Measurements from ENCODE around the gene POLL.
A peak's percentile ranks its signal among the peaks of the same experiment; 100 is the strongest.

The POLL gene

DNA sequence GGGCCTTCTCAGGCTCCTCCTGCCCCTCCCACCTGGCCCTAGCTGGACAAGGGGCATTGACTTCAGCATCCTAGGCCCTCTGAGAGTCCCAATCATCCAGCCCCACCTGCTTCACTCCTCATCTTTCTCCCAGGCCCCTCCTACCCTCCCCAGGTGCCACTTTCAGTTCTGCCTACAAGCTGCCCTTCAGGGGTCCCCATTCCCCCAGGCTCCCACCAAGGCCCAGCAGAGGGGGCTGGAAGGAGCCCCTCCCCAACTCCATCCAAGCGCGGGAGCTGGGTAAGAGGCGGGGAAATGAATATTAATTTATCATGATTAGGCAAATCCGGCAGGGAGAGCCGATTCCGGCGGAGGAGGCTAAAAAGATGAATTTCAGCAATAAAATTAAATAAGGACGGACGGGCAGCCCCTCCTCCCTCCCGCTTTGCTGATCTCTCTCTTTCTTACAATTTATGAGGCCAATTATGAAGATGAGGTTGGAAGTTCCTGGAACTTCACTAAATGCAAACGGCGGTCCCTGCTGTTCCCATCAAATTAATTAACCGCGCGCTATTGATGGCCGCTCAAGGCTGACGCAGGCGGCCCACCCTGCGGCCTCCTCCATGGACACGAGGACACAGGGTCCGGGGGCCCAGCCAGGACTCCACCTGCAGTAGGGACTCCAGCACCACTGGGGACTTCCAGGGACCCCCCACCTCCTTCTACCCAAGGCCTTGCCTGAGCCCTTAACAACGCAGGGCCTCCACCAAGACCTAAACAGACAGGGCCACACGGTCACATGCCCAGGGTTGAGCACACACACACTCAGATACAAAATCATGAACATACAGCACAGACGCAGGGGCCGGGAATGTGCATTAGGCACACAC is 13.9 kb downstream of the POLL start:
- no peak for DNase-seq

DNA sequence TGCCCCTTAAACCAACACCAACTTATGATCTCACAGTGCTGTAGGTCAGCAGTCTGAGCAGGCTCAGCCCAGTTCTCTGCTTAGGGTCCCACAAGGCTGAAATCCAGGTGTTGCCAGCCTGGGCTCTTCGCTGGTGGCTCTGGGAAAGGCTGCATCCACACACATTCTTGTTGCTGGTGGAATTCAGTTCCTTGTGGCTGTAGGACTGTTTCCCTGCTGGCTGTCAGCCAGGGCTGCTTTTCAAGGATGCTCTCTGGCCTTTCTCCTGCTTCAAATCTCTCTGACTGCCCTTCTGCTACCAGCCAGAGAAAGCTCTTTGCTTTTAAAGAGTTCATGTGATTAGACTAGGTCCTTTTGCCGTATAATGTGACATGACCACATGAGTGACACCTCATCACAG is 15.3 kb downstream of the POLL start:
- DNase-seq = no peak

DNA sequence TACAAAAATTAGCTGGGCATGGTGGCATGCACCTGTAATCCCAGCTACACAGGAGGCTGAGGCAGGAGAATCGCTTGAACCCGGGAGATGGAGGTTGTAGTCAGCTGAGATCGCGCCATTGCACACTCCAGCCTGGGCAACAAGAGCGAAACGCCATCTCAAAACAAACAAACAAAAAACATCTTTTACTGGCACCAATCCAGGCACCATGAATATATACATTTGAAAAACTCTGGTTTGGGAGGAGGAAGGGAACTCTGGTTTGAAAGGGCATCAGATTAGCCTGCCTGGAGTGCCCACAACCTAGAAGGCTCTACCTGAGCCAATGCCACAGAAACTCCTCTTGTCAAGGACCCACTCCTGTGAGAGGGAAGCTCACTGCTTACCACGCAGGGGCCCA is 15.9 kb downstream of the POLL start:
- DNase-seq = no peak

DNA sequence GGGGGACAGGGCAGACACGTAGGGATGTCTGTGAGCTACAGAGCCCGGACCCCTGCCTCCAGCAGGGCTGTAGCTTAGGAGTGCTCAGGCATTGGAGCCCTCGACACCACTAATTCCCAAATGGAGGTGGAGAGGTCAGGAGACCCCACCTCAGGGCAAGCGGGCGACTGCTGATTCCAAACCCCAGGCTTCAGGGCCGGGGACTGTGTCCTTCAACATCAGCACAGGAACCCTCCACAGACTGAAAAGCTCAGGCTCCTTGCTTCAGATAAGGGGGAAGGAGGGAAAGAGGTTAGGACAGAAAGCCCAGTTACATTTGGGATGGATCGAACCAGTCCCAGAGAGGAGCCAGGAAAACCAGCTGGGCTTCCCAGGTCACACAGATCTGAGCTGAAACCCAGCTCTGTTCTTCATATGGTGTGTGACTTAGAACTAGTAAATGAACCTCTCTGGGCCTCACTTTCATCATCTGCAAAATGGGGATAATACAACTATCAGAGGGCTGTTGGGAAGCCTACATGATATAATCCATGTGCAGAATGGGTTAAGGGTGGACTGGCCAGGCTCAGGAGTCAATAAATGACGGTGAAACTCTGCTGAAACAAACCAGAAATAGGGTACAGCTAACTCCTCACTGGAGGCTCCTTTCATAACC is 16.7 kb downstream of the POLL start:
- no peak for DNase-seq

DNA sequence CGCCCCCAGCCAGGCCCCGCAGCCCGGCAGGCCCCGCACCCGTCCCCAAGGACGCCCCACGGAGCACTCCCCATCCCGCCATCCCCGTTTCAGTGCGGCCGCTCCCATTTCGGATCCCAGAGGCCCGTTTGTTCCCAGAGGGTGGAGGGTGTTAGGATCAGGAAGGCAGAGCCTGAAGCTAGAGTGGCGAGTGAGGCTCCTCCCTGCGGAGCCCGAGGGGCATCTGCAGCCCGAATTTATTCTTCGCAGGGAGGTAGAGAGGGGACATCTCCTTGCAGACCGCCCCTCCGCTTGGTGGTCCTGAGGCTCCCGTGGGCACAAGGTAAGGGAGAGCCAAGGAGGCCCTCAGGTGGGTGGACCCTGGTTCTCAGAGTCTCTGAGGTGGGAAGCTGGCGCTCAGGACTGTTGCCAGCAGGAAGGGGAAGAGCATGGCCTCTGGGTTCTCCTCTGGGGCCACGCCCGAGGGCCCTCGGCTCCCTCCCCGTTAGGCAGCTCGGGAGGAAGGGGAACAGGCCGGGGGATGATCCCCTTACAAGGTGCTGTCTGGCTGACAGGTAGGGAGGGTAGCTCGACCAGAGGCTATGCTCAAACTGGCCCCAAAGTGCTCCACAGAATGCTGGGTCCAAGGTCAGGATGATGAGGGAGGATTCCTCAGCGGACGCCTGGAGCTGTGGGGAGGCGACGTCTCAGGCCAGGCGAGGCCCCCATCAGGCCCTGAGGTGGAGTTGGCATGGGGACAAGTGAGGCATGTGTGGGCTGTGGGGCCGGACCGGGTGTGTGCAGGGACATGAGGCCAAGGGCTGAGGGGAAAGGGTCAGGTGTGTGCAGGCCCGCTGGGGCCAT is 17.4 kb downstream of the POLL start:
- no peak for DNase-seq

DNA sequence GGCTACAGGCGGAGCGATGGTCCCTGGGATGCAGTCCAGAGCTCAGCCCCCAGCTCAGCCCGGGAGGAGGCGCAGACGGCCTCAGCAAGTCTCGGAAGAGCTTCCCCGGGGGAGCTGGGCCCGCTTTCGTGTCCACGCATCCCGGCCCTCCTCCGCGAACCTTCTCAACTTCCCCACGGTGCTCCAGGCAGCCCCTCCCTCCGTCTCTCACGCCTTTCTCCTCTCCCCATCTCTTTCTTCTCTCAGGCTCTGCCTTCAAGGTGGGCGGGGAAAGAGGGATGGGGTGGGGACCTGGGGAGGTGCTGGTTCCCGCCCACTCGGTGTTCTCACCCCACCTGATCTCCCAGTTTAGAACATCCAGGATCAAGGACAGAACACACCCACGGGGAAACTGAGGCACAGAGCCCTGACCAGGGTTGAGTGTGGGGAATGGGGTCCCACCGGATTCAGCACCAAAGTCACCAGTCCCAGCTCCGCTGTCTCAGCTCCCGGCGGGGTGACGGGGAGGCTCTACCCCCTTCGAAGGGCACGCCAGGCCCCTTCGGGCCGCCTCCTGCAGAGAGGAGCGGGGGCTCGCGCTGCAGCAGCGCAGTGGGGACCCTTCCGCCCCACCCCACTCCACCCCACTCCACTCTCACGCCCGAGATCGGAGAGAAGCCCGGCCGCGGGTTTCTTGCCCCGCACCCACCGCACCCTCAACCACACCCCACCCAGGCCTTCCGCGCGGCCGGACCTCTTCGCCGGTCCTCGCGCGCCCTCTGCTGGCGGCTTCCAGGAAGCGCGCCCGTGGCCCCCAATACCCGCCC is 18.2 kb downstream of the POLL start:
- DNase-seq = peak; percentile 11

DNA sequence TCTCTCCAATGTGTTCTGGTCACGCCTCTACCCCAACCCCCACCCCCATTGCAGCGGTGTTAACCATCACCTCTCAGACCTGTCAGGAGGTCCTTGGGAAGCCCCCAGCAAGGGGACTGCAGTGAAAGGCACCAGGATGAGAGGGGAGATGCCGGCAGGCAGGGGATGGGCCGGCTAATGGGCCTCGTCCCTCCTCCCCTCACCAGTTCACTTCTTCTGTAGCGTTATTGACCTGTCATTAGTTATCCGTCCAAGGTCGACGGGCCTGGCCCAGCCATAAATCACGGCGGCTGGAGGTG is 18.8 kb downstream of the POLL start:
- DNase-seq = no peak

DNA sequence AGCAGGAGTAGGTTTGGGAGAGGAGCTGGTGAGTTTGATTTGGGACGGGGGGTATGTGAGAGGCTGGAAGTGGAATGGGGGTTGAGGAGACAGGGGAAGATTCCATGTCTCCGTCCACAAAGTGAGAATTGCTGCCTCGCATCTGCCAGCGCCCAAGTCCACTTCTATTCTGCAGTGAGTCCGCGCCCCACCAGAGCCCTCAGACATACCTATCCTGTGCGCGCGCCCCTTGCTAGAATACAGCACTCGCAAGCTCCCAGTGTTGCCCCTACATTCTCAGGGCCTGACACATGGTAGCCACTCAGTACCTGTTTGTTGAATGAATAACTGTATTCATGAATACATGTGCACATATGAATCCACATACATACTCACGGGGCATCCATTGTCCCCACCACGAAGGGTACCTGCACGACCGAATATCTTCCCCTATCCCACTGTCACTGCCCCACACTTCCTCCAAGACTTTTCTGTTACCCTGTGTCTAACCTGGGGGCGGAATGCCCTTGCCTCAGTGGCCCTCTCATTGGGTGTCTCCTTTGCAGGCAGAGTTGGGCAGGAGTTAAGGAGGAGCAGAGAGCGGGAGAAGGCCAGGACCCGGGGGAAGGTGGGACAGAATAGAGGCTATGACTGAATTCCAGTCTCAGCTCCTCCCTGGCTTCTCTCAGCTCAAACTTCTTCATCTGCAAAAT is 19.9 kb downstream of the POLL start:
- DNase-seq = no peak

DNA sequence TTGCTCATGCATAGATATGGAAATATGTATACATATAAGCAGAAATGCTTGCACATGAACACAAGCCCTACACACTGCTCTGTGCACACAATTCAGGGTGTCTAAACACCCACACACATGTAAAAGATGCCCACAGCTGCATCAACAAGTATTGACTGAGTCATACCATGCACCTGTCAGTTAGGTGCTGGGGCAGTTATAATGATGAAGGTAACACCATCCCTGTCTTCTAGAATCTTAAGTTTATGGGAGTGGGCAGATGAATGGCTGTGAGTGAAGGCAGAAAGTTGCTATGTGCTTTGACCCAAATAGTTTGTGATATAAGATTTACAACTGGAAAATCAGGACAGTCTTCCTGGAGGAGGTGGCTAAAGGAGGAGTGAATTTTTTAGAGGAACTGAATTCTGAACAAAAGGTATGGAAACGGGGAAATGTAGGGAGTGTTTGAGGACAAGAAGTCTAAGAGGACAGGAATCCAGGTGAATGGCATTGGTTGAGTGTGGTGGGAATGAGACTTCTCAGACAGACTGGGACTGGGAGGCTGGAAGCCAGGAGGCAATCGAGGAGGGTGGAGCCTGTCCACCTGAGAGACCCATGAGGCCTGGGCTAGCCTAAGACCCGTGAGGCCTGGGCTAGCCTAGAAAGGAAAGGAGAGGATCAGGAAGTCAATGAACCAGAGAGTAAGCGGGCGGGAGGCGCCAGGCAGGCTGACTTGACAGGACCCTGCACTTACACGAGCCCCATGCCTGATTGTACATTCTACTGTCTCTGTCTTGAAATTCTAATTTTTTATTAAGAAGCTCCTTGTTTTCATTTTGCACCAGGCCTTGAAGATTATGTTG is 20.7 kb downstream of the POLL start:
- DNase-seq = no peak

DNA sequence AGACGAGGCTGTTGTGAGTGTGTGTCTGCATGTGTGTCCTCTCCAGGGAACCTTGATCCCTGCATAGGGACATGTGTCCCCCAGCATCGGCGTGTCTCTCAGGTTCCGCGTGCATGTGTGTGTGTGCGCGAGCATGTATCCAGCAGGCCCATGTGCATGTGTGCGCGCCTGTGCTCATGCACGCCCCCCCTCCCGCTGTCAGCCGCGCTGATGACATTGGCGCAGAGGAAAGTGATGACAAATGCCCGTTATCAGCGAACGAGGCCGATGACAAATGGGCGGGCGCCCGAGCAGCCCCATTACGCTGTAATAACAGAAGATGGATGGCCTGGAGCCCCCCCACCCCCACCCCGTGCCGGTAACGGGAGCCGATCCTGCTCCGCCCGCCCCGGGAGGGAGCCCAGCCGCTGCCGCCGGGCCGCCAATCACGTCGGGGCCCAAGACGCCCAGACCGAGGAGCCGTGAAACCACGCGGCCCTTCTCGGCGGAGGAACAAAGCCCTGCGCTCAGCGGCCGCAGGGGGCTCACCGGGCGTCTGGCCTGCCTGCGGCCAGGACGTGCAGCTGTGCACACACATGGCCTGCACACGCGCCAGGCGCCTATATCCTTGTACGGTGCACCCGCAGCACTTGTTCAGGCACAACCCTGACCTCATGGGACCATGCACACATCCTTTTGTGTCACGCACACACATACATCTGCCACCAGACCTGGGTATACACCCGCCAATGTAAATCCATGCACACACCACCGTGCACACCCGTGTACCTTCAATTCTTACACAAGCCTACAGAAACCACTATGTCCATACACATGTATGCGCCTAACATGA is 21.5 kb downstream of the POLL start:
- no peak for DNase-seq

DNA sequence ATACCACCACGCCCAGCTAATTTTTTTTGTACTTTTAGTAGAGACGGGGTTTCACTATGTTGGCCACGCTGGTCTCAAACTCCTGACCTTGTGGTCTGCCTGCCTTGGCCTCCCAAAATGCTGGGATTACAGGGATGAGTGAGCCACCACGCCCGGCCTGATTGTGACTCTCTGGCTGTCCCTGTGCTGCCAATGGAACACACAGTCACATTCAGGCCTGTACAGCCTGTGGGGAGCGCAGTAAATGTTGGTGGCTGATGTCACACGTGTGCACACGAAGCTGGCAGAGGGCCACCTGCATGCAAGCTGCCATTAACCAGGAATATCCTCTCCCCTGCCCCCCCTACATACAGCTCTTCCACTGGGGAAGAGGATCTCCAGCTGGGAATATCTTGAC is 22.1 kb downstream of the POLL start:
- no peak for DNase-seq

DNA sequence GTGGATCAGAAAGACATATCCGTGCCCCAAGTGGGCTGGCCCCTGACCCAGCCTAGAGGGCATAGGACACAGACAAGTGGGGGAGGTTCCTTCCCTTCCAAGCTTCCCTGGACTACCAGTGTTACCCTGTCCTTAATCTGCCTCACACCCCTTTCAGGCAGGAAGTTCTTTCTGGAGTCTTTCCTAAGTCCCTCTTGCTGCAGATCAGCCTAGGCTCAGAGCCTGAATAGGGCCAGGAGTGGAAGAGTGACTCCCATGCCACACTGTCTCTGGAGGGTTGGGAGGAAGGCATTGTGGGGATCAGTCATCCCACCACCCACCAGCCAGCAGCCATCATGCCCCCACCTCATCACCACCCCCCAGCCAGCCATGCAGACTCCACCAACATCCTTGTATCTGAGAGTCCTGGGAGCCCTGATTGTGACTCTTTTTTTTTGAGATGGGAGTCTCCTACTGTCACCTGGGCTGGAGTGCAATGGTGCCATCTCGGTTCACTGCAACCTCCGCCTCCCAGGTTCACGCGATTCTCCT is 22.6 kb downstream of the POLL start:
- no peak for DNase-seq

DNA sequence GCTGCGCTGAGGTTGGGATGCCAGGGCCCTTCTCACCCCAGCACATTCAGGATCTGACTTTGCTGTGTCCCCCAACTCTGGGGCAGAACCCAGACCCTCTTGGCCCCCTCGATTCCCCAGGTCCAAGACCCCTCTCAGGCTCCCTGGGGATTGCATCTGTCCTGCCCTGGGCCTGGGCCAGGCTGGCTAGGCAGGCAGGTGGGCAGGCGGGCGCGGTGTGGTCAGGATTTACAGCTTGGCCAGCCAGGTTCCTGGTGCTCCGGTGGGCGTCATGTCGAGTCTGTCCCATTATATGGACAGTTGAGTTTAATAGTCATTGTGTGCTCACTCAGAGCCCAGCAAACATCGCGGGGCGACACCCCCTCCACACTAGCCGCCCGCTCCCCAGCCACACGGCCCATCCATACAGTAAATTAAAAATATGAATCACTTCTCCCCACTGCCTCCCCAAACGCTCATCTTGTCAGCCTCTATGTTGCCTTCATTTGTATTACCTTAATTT is 23.5 kb downstream of the POLL start:
- DNase-seq = no peak

DNA sequence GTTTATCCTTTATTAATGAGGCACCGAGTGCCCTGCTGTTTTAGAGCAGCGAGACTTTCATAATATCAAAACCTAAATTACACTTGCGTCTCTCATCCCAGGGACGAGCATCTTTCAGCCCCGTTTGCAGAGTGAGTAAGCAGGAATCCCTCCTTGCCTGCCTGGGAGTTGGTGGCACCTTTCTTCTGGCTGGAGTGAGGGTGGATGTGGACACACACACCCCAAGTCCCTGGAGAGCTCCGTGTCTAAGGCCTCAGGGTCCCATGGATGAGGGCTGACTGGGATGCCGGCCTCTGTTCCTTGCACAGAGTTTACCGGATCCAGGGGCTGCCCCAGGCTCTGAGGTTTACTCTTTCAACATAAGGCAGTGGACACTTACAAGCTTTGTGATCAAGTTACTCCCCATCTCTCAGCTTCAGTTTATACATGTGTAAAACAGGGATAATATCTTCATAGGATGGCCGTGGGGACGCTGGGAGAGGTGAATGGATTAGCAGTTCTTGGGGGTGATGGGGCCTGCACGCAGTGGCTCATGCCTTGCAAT is 24.5 kb downstream of the POLL start:
- DNase-seq = no peak

DNA sequence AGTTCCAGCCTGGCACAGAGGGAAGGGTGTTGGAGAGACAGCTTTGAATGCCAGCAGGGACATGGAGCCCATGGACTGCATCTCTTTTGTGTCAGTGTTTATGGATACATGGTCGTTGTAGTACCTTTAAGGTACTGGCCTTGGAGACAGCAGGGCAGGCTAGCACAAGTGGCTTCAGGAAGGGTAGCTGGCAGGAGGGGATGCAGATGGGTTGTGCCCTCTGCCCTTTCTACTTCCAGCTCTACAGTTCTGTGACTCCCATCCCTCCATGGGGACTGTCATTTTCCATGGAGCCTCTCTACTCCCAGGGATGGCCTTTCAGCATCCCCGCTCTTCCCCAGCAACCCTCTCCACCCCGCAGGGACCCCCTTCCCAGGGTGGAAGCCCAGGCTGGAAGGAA is 25.1 kb downstream of the POLL start:
- no peak for DNase-seq

DNA sequence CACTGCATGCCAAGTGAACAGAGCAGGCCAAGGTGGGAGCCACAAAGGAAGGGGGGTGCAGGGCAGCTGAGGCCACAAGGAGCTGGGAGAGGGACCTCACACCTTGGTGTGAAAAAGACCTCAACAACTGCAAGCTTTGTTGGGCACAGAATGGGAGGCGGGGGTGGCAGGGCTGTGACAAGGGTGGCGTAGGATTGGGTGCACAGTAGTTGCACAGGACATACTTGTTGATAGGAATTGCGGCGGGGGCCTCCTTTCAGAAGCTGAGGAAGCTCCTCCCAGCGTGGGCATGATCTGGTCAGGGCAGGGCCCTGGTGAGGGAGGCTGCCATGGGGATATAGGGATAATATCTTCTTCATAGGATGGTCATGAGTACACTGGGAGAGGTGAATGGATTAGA is 25.8 kb downstream of the POLL start:
- no peak for DNase-seq

DNA sequence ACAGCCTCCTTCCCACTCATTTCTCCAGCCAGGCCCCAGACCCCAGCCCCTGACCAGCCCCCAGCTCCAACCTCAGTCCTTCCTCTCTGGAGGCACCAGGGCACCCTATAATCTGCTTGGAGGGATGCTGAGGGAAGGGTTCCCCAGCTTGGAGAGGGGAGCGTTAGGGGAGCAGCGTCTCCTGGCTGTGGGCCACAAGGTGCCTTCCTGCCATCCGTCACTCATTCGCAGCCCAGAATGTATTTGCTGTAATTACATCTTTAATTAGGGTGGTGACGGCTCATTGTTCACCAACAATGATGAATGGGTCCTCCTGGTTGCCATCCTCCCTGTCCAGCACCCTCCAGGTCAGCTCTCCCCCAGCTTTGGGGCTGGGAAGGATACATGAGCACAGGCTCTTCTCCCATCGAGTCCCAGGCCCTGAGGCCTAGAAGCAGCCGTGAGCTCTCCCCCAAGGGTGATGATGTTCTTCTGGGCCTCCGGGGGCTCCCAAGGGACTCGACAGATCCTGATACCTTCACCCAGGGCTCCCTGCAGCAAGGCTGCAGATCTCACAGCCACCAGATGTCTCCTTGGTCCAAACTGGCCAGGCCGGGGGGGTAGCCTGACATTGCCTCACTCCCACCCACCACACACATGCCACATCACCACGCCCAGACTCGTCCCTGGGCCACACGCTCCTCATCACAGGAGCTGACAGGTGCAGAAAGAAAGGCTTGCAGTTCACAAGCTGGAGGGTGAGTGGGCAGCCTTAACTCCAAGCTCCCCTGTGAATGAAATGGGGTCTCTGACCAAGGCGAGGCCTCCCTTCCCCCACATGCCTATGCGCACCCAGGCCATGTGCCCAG is 26.8 kb downstream of the POLL start:
- no peak for DNase-seq

DNA sequence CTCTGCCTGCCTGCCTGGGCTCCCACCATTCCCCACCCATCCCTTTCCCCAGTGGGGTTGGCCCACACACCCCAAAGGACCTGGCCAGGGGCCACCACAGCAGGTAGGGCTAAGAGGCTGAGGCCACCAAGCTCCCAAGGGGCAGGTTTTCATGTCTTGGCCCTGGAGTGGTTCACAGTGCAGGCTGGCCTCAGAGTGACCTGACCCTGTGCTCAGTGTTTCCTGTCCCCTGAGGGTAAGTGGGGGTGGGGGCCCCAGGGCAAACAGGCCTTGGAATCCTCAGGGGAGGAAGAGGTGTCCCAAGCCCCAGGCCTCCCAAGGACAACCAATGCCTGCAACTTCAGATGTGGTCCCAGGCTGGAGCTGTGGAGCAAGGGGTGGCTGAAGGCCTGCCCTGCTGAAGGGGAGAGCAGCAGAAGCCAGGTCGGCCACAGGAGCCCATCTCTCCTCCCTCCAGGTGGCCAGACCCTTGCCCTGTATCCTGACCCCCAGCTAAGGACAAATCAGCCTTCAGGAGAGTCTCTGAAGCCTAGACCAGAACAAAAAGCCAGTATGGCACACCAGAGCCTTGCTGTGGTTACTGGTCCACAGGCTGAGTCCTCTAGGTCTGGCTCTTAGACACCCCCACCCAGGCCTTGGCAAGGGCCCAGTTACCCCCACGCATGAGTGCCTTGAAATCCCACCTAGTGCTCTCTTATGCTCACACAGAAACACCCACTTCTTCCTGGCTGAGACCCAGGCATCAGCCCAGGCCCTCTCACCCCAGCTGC is 27.6 kb downstream of the POLL start:
- no peak for DNase-seq
